ENCODE data around the gene OCA2. TPM values are rescaled to one million over a fixed set of nuclear protein-coding genes. Genes with fewer than 3 reads are reported as not detected.

OCA2 gene
- total and polyA plus RNA-seq, 2 of the 4 experiments (the other 2 are of a cell fraction) = under 0.01 to 0.03 TPM

DNA sequence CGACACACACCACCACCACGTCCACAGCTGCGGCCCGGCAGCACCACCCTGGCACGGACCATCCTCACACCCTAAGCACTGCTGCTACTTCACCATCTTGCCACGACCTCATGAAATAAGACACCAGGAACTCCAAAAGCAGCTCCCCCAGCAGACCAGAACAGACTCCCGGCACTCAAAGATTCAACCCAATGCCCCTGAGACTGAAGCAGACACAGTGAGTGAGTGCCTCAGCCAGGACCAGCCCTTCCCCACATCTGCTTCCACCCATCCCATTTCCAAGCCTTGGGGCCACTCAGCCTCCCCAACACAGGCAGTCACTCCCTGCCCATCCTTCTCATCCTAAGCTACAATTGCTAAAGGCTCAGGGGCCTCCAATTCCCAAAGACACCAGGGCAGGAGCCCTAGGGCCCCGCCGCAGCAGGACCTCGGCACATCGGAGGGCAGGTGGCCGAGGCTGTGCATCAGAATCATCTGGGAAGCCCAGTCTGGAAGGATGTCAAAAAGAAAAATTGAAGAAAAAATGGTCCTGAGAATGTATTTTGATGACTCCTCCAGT is 18.4 kb upstream of the OCA2 start:
- H2BK120ac ChIP-seq (ENCODE audit: low read depth, low read length) = no peak overlapping the region
- H3K9me3 ChIP-seq (ENCODE audit: control insufficient read depth, insufficient read depth, low read length) = no peaks in the 10 kb centered on the region
- H3K4me1 ChIP-seq (ENCODE audit: control insufficient read depth, insufficient read depth, low read length) = peaks cover 2% of the 10 kb centered on the region; the same call in 1 of the 2 replicates
- no peaks in the 10 kb centered on the region for H4K20me1 ChIP-seq (ENCODE audit: insufficient read depth, low read length)
- no peak overlapping the region for H4K91ac ChIP-seq (ENCODE audit: insufficient read depth, low read depth, low read length)
- no peak overlapping the region for H2AFZ ChIP-seq (replicated peaks; ENCODE audit: low read length, poor library complexity)
- BruUV-seq (replicated peaks) = no TSS peak
- no peak overlapping the region for H2BK15ac ChIP-seq (ENCODE audit: low read depth, low read length)
- WGBS, 2 experiments (ENCODE audit: extremely low coverage in 2 of 2, insufficient read length in 1 of 2) = 60% methylated on average over 1 of the region's 12 CpGs; no CpG with 5 or more reads in 1 of the 2 experiments
- dilution Hi-C loops (cut with HindIII; ENCODE audit: low sequenced_read_pairs, unreplicated experiment) (no loop called here), intact Hi-C loops (cut with micrococcal nuclease) (no loop called here), in situ Hi-C loops (cut with MboI; ENCODE audit: low sequenced_read_pairs) (loop anchor here (25.0 kb wide), 1 partner anchor 1230 kb away; no protein-coding TSS in a partner anchor)
- H3K4me3 ChIP-seq (ENCODE audit: insufficient read depth, low read depth, low read length) = no peak overlapping the region
- H3K18ac ChIP-seq (ENCODE audit: low read depth, low read length) = no peak overlapping the region
- no peak for ATAC-seq (ENCODE audit: low read depth)
- no peak for TF ChIP-seq MAZ (IDR thresholded peaks at IDR 0.05; ENCODE audit: borderline replicate concordance, low read depth, low read length)
- no peak for TF ChIP-seq FOS (IDR thresholded peaks at IDR 0.05; ENCODE audit: low read depth, low read length)
- no peak for TF ChIP-seq RCOR1 (IDR thresholded peaks at IDR 0.05; ENCODE audit: insufficient replicate concordance, low read length)
- TF ChIP-seq MAFK (IDR thresholded peaks at IDR 0.05; ENCODE audit: low read depth, low read length) = no peak
- no peak for TF ChIP-seq MXI1 (IDR thresholded peaks at IDR 0.05; ENCODE audit: borderline replicate concordance, low read depth, low read length)
- TF ChIP-seq RFX5 (IDR thresholded peaks at IDR 0.05; ENCODE audit: low read depth, low read length) = no peak
- TF ChIP-seq BHLHE40 (IDR thresholded peaks at IDR 0.05; ENCODE audit: low read depth, low read length) = no peak
- TF ChIP-seq POLR2A (IDR thresholded peaks at IDR 0.05; ENCODE audit: low read depth, low read length) = no peak
- no peak for TF ChIP-seq CEBPB (IDR thresholded peaks at IDR 0.05; ENCODE audit: low read depth, low read length)
- TF ChIP-seq, protein P1, sequence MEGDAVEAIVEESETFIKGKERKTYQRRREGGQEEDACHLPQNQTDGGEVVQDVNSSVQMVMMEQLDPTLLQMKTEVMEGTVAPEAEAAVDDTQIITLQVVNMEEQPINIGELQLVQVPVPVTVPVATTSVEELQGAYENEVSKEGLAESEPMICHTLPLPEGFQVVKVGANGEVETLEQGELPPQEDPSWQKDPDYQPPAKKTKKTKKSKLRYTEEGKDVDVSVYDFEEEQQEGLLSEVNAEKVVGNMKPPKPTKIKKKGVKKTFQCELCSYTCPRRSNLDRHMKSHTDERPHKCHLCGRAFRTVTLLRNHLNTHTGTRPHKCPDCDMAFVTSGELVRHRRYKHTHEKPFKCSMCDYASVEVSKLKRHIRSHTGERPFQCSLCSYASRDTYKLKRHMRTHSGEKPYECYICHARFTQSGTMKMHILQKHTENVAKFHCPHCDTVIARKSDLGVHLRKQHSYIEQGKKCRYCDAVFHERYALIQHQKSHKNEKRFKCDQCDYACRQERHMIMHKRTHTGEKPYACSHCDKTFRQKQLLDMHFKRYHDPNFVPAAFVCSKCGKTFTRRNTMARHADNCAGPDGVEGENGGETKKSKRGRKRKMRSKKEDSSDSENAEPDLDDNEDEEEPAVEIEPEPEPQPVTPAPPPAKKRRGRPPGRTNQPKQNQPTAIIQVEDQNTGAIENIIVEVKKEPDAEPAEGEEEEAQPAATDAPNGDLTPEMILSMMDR (conservative IDR thresholded peaks at IDR 0.05; ENCODE audit: low read depth, low read length) = no peak
- TF ChIP-seq, protein P2, sequence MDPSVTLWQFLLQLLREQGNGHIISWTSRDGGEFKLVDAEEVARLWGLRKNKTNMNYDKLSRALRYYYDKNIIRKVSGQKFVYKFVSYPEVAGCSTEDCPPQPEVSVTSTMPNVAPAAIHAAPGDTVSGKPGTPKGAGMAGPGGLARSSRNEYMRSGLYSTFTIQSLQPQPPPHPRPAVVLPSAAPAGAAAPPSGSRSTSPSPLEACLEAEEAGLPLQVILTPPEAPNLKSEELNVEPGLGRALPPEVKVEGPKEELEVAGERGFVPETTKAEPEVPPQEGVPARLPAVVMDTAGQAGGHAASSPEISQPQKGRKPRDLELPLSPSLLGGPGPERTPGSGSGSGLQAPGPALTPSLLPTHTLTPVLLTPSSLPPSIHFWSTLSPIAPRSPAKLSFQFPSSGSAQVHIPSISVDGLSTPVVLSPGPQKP (IDR thresholded peaks at IDR 0.05; ENCODE audit: borderline replicate concordance, low read depth, low read length) = no peak
- no peak for TF ChIP-seq SMC3 (IDR thresholded peaks at IDR 0.05; ENCODE audit: low read depth, low read length)
- TF ChIP-seq, protein P3, sequence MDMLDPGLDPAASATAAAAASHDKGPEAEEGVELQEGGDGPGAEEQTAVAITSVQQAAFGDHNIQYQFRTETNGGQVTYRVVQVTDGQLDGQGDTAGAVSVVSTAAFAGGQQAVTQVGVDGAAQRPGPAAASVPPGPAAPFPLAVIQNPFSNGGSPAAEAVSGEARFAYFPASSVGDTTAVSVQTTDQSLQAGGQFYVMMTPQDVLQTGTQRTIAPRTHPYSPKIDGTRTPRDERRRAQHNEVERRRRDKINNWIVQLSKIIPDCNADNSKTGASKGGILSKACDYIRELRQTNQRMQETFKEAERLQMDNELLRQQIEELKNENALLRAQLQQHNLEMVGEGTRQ (IDR thresholded peaks at IDR 0.05; ENCODE audit: low read depth, low read length) = no peak
- TF ChIP-seq NFE2L2 (IDR thresholded peaks at IDR 0.05; ENCODE audit: low read depth, low read length) = no peak
- TF ChIP-seq RAD21 (IDR thresholded peaks at IDR 0.05; ENCODE audit: low read length) = no peak
- no peak for TF ChIP-seq CHD1 (IDR thresholded peaks at IDR 0.05; ENCODE audit: low read depth, low read length)
- no peak overlapping the region for H2AK9ac ChIP-seq (replicated peaks; ENCODE audit: low read depth, low read length, poor library complexity)
- H3K23ac ChIP-seq (ENCODE audit: low read depth, low read length) = no peak overlapping the region
- peaks cover 48% of the 10 kb centered on the region for H3K36me3 ChIP-seq (ENCODE audit: control insufficient read depth, insufficient read depth, low read length)
- H3K56ac ChIP-seq (ENCODE audit: extremely low read depth, insufficient read depth, low read length) = no peak overlapping the region
- H3K79me1 ChIP-seq (ENCODE audit: low read depth in 1 of 2, low read length in 2 of 2) = peaks cover 0 to 3% of the 10 kb centered on the region in 2 experiments; a peak in 1 of 4 replicates
- no peak overlapping the region for H4K8ac ChIP-seq (ENCODE audit: low read depth in 2 of 2, low read length in 2 of 2)
- H3K4me2 ChIP-seq (ENCODE audit: low read depth, low read length) = no peak overlapping the region
- ChIA-PET CTCF (no interaction called here), POLR2A (ENCODE audit: unreplicated experiment) (no interaction called here)
- H3K27me3 ChIP-seq (ENCODE audit: control insufficient read depth, insufficient read depth, low read length) = no peaks in the 10 kb centered on the region
- no peak overlapping the region for H3K9ac ChIP-seq (ENCODE audit: low read depth, low read length)
- DNase-seq = no peak
- H3K4ac ChIP-seq (ENCODE audit: low read depth, low read length) = no peak overlapping the region
- H2BK5ac ChIP-seq (ENCODE audit: low read depth, low read length, poor library complexity, severe bottlenecking) = no peak overlapping the region
- H2AK5ac ChIP-seq (ENCODE audit: low read depth, low read length) = no peak overlapping the region
- no peak overlapping the region for H3K14ac ChIP-seq (replicated peaks; ENCODE audit: low read depth, low read length)
- no peak overlapping the region for H3K27ac ChIP-seq (ENCODE audit: insufficient read depth, low read length)
- H3K9me1 ChIP-seq (ENCODE audit: insufficient read depth, low read length) = no peaks in the 10 kb centered on the region
- no peak overlapping the region for H2BK20ac ChIP-seq (ENCODE audit: low read depth, low read length)
- H4K5ac ChIP-seq (ENCODE audit: low read depth, low read length) = no peak overlapping the region

Measured in IMR-90 (cell line).